ENCODE measurements around the gene CPSF7. TPM values are rescaled to one million over a fixed set of nuclear protein-coding genes. Genes with fewer than 3 reads are reported as not detected.

The CPSF7 gene
- total RNA-seq, 5 donors from 2014 or later (not counting 1 experiment from before 2014, with no cell fraction given) = 104 to 144 (median 117) TPM

DNA sequence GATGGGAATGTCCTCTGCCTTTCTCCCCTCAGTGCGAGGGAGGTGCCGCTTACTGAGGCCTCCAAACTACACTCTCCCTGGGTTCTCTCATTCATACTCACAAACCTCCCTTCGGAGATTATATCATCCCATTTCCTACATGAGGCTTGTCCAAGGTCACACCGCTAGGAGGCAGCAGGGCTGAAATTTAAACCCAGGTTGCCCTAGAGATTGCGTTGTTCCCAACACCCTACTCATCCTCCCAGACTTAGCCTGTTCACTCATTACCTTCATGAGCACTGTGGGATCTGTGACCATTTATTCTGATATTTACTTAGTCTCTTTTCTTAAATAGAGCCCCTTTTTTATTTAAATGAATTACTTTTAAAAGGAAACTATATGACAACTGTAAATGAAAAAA, 31.2 kb upstream of the CPSF7 start:
- no peak overlapping the region for H3K4me3 ChIP-seq (ENCODE audit: control insufficient read depth in 1 of 2, extremely low read depth in 1 of 2, low read length in 1 of 2)
- DNase-seq (no peak), ATAC-seq (replicated peaks in 1 of 4) (no peak)
- no peaks in the 10 kb centered on the region for H3K4me1 ChIP-seq (ENCODE audit: control insufficient read depth in 1 of 2, extremely low read depth in 1 of 2, insufficient read depth in 2 of 2, low read length in 2 of 2)
- H3K4me3 Mint-ChIP-seq = no peak overlapping the region
- 100% methylated on average over 4 of the region's 5 CpGs for WGBS (ENCODE audit: insufficient coverage)
- peaks cover 24% of the 10 kb centered on the region for H3K36me3 Mint-ChIP-seq
- H3K4me1 Mint-ChIP-seq = peaks cover 0 to 2% (median 0%) of the 10 kb centered on the region in 3 donors
- no peaks in the 10 kb centered on the region for H3K27me3 ChIP-seq (replicated peaks in 1 of 2; ENCODE audit: control insufficient read depth in 2 of 2, extremely low read depth in 1 of 2, insufficient read depth in 2 of 2, low read length in 1 of 2)
- no peak overlapping the region for H3K27ac Mint-ChIP-seq
- H3K9me3 ChIP-seq = no peaks in the 10 kb centered on the region
- peaks cover 0 to 14% of the 10 kb centered on the region in 2 donors for H3K36me3 ChIP-seq (ENCODE audit: control insufficient read depth in 2 of 2, extremely low read depth in 1 of 2, insufficient read depth in 1 of 2, low read length in 1 of 2)
- H3K9me3 Mint-ChIP-seq = no peaks in the 10 kb centered on the region
- ChIA-PET CTCF (no interaction called here), POLR2A (no interaction called here)
- no peaks in the 10 kb centered on the region for H3K27me3 Mint-ChIP-seq
- no peak overlapping the region for H3K27ac ChIP-seq (ENCODE audit: low read length)

DNA sequence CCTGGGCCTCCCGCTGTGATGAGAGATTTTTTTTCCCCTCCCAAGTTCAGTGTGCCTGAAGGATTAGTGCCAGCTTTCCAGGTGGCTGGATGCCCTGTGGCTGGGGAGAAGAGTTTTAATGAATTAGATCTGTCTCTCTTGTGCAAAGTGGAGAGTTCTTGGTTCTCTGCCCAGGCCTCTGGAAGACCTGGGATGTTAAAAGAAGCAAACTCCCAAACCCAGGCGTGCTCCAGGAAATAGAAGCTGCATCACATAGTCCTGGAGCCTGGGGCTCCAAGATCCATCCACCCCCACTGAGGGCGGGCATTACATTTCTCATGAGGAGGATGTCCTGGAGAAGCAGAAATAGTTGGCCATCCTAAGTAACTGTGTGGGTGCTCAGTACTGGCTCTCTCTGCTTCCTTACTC, 30.7 kb upstream of the CPSF7 start:
- no peaks in the 10 kb centered on the region for H3K9me3 ChIP-seq
- CTCF ChIA-PET = no interaction called here
- WGBS (ENCODE audit: insufficient coverage) = no CpG with 5 or more reads among the region's 3 CpGs
- Mint-ChIP-seq H3K4me3 (no peak overlapping the region), H3K9me3 (no peaks in the 10 kb centered on the region), H3K27ac (no peak overlapping the region), H3K36me3 (peaks cover 28% of the 10 kb centered on the region), H3K4me1 (peaks cover 0 to 2% (median 0%) of the 10 kb centered on the region in 3 donors), H3K27me3 (no peaks in the 10 kb centered on the region)
- no peak overlapping the region for H3K27ac ChIP-seq (ENCODE audit: low read length)
- ATAC-seq (replicated peaks in 1 of 4) (no peak), DNase-seq (no peak)
- H3K4me1 ChIP-seq (ENCODE audit: control insufficient read depth in 1 of 2, extremely low read depth in 1 of 2, insufficient read depth in 2 of 2, low read length in 2 of 2) = no peaks in the 10 kb centered on the region
- POLR2A ChIA-PET = no interaction called here
- no peaks in the 10 kb centered on the region for H3K27me3 ChIP-seq (replicated peaks in 1 of 2; ENCODE audit: control insufficient read depth in 2 of 2, extremely low read depth in 1 of 2, insufficient read depth in 2 of 2, low read length in 1 of 2)
- peaks cover 1 to 17% of the 10 kb centered on the region in 2 donors for H3K36me3 ChIP-seq (ENCODE audit: control insufficient read depth in 2 of 2, extremely low read depth in 1 of 2, insufficient read depth in 1 of 2, low read length in 1 of 2)
- H3K4me3 ChIP-seq (ENCODE audit: control insufficient read depth in 1 of 2, extremely low read depth in 1 of 2, low read length in 1 of 2) = no peak overlapping the region

DNA sequence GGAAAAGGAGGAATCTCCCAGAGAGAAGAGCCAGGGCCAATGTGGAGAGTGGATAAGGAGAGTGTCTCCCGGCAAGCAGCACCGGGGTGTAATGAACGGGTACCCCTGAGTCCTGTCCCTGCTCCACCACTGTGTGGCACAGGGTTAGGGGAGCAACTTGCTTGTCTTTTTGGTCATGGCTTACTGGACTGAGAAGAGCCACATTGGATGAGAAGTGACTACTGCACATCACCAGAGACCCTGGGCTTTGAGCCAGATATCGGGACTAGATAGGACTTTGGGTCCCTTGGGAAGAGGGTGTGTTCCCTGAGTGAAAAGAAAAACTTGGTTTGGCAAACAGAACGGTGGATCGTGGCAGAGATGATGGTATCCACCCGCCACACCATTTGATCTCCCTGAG, 24.7 kb upstream of the CPSF7 start:
- Mint-ChIP-seq H3K36me3 (peaks cover 48% of the 10 kb centered on the region), H3K4me1 (peaks cover 0 to 16% (median 7%) of the 10 kb centered on the region in 3 donors), H3K27ac (no peak overlapping the region), H3K27me3 (no peaks in the 10 kb centered on the region), H3K9me3 (no peaks in the 10 kb centered on the region), H3K4me3 (no peak overlapping the region)
- H3K36me3 ChIP-seq (ENCODE audit: control insufficient read depth in 2 of 2, extremely low read depth in 1 of 2, insufficient read depth in 1 of 2, low read length in 1 of 2) = peaks cover 2 to 44% of the 10 kb centered on the region in 2 donors
- ChIA-PET CTCF (no interaction called here), POLR2A (no interaction called here)
- no peak for DNase-seq
- H3K27ac ChIP-seq (ENCODE audit: low read length) = no peak overlapping the region
- H3K27me3 ChIP-seq (replicated peaks in 1 of 2; ENCODE audit: control insufficient read depth in 2 of 2, extremely low read depth in 1 of 2, insufficient read depth in 2 of 2, low read length in 1 of 2) = no peaks in the 10 kb centered on the region
- 98% methylated on average over 6 of the region's 7 CpGs for WGBS (ENCODE audit: insufficient coverage)
- no peak overlapping the region for H3K4me3 ChIP-seq (ENCODE audit: control insufficient read depth in 1 of 2, extremely low read depth in 1 of 2, low read length in 1 of 2)
- H3K4me1 ChIP-seq (ENCODE audit: control insufficient read depth in 1 of 2, extremely low read depth in 1 of 2, insufficient read depth in 2 of 2, low read length in 2 of 2) = no peaks in the 10 kb centered on the region
- no peaks in the 10 kb centered on the region for H3K9me3 ChIP-seq
- no peak for ATAC-seq (replicated peaks in 1 of 4)

DNA sequence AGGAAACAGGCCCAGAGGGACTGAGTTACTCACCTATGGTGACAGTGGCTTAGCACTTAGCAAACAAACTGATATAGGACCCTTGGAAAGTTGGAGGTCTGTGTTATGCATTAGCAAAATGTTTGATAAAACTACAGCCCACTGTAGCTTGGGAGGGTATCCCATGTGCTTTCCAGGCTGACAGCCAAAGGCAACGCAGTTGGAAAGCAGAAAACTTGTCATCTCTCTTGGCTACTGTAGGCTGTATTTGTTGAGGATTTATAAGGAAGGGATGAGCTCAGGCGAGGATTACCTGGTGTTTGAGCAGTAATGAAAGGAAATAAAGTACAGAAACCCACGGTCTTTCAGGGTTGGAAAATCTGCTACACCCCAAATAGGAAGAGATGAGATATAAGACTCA, 23.9 kb upstream of the CPSF7 start:
- POLR2A ChIA-PET = no interaction called here
- H3K4me3 ChIP-seq (ENCODE audit: control insufficient read depth in 1 of 2, extremely low read depth in 1 of 2, low read length in 1 of 2) = no peak overlapping the region
- CTCF ChIA-PET = no interaction called here
- H3K36me3 ChIP-seq (ENCODE audit: control insufficient read depth in 2 of 2, extremely low read depth in 1 of 2, insufficient read depth in 1 of 2, low read length in 1 of 2) = peaks cover 2 to 52% of the 10 kb centered on the region in 2 donors
- 100% methylated on average over 1 of the region's 3 CpGs for WGBS (ENCODE audit: insufficient coverage)
- H3K27ac Mint-ChIP-seq = no peak overlapping the region
- no peaks in the 10 kb centered on the region for H3K27me3 ChIP-seq (replicated peaks in 1 of 2; ENCODE audit: control insufficient read depth in 2 of 2, extremely low read depth in 1 of 2, insufficient read depth in 2 of 2, low read length in 1 of 2)
- ATAC-seq (replicated peaks in 1 of 4) (no peak), DNase-seq (no peak)
- peaks cover 0 to 16% (median 7%) of the 10 kb centered on the region in 3 donors for H3K4me1 Mint-ChIP-seq
- no peaks in the 10 kb centered on the region for H3K27me3 Mint-ChIP-seq
- H3K9me3 ChIP-seq = no peaks in the 10 kb centered on the region
- H3K27ac ChIP-seq (ENCODE audit: low read length) = no peak overlapping the region
- H3K9me3 Mint-ChIP-seq = no peaks in the 10 kb centered on the region
- H3K4me3 Mint-ChIP-seq = no peak overlapping the region
- H3K4me1 ChIP-seq (ENCODE audit: control insufficient read depth in 1 of 2, extremely low read depth in 1 of 2, insufficient read depth in 2 of 2, low read length in 2 of 2) = no peaks in the 10 kb centered on the region
- H3K36me3 Mint-ChIP-seq = peaks cover 55% of the 10 kb centered on the region

DNA sequence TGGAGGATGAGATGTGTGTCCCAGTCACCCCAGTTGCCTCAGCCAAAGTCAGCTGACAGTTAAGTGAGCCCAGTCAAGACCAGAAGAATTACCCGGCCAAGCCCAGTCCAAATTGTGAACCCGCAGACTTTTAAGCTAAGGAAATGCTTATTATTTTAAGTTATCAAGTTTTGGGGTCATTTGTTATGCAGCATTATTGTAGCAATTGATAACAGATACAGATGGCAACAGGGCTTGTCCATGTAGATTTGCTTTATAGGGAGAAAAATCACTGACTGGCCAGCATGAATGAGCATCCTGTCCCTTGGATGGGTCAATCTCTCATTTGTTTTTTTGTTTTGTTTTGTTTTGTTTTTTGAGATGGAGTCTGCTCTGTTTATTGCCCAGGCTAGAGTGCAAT, 23.1 kb upstream of the CPSF7 start:
- Mint-ChIP-seq H3K9me3 (no peaks in the 10 kb centered on the region), H3K4me1 (peaks cover 0 to 16% (median 7%) of the 10 kb centered on the region in 3 donors), H3K27ac (no peak overlapping the region), H3K36me3 (peaks cover 60% of the 10 kb centered on the region), H3K4me3 (no peak overlapping the region), H3K27me3 (no peaks in the 10 kb centered on the region)
- Histone ChIP-seq H3K9me3 (no peaks in the 10 kb centered on the region), H3K36me3 (ENCODE audit: control insufficient read depth in 2 of 2, extremely low read depth in 1 of 2, insufficient read depth in 1 of 2, low read length in 1 of 2) (peaks cover 5 to 60% of the 10 kb centered on the region in 2 donors), H3K27me3 (replicated peaks in 1 of 2; ENCODE audit: control insufficient read depth in 2 of 2, extremely low read depth in 1 of 2, insufficient read depth in 2 of 2, low read length in 1 of 2) (no peaks in the 10 kb centered on the region), H3K4me3 (ENCODE audit: control insufficient read depth in 1 of 2, extremely low read depth in 1 of 2, low read length in 1 of 2) (no peak overlapping the region), H3K4me1 (ENCODE audit: control insufficient read depth in 1 of 2, extremely low read depth in 1 of 2, insufficient read depth in 2 of 2, low read length in 2 of 2) (no peaks in the 10 kb centered on the region), H3K27ac (ENCODE audit: low read length) (no peak overlapping the region)
- CTCF ChIA-PET = no interaction called here
- no peak for ATAC-seq (replicated peaks in 1 of 4)
- POLR2A ChIA-PET = no interaction called here
- no peak for DNase-seq
- 94% methylated on average over 2 of the region's 2 CpGs for WGBS (ENCODE audit: insufficient coverage)

DNA sequence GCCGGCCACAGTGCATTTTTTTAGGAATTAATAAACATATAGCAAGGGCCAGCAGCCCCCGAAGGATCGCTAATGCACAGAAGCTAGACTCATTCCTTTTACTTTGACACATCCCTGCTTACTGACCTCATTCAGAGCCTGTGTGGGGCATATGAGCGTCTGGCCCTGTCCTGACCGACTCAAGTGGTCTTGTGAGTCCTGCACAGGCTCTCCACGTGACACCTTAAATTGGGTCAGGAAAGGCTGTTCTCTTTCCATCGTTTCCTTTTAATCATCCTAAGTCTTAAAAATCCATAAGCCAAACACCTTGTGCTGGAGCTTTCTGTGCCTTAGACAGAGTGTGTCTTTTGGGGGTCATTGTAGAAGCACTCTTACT, 18.8 kb upstream of the CPSF7 start:
- POLR2A ChIA-PET = no interaction called here
- Histone ChIP-seq H3K27me3 (replicated peaks in 1 of 2; ENCODE audit: control insufficient read depth in 2 of 2, extremely low read depth in 1 of 2, insufficient read depth in 2 of 2, low read length in 1 of 2) (no peaks in the 10 kb centered on the region), H3K36me3 (ENCODE audit: control insufficient read depth in 2 of 2, extremely low read depth in 1 of 2, insufficient read depth in 1 of 2, low read length in 1 of 2) (peaks cover 3 to 76% of the 10 kb centered on the region in 2 donors)

More for the DNA sequence above, 18.8 kb upstream of the CPSF7 start:
- ATAC-seq (replicated peaks in 1 of 4) = no peak
- no peak overlapping the region for H3K4me3 ChIP-seq (ENCODE audit: control insufficient read depth in 1 of 2, extremely low read depth in 1 of 2, low read length in 1 of 2)
- Mint-ChIP-seq H3K4me1 (peaks cover 0 to 15% (median 11%) of the 10 kb centered on the region in 3 donors), H3K36me3 (peaks cover 52% of the 10 kb centered on the region), H3K9me3 (no peaks in the 10 kb centered on the region), H3K27ac (no peak overlapping the region), H3K4me3 (no peak overlapping the region), H3K27me3 (no peaks in the 10 kb centered on the region)
- peaks cover 0 to 5% of the 10 kb centered on the region in 2 experiments for H3K4me1 ChIP-seq (ENCODE audit: control insufficient read depth in 1 of 2, extremely low read depth in 1 of 2, insufficient read depth in 2 of 2, low read length in 2 of 2)
- CTCF ChIA-PET = no interaction called here
- DNase-seq = no peak
- WGBS (ENCODE audit: insufficient coverage) = no CpG with 5 or more reads among the region's 7 CpGs
- no peaks in the 10 kb centered on the region for H3K9me3 ChIP-seq
- no peak overlapping the region for H3K27ac ChIP-seq (ENCODE audit: low read length)

All from T-cell (primary cell).